Sigmoid colon (tissue), 7 donors: ENCODE data around the gene MAGI2. TPM values are rescaled to one million over a fixed set of nuclear protein-coding genes. Genes with fewer than 3 reads are reported as not detected.

Source experiments
- DNase-seq: peaks from one replicate; pipeline ENCODE4 v3.0.0-alpha.2; 2019
- H3K27ac ChIP-seq, 4 donors: fragments of 200-600 bp; sonication (generic); one replicate each; pipeline ENCODE4 v1.5.1; 2016 to 2019; ENCODE audit warnings: mild to moderate bottlenecking in 1 of 4
- H3K27me3 ChIP-seq, 3 donors: fragments of 200-600 bp; sonication (generic); one replicate each; pipeline ENCODE4 v1.5.1; 2019; ENCODE audit warnings: mild to moderate bottlenecking in 1 of 3
- H3K36me3 ChIP-seq, 4 donors: fragments of 200-600 bp; sonication (generic); one replicate each; pipeline ENCODE4 v1.5.1; 2016 to 2019
- H3K4me1 ChIP-seq, 4 donors: fragments of 200-600 bp; sonication (generic); one replicate each; pipeline ENCODE4 v1.5.1; 2017 to 2019
- H3K4me3 ChIP-seq, 4 donors: fragments of 200-600 bp; sonication (generic); one replicate each; pipeline ENCODE4 v1.5.1; 2017 to 2019; ENCODE audit warnings: mild to moderate bottlenecking in 2 of 4, moderate library complexity in 1 of 4
- H3K9me3 ChIP-seq, 4 donors: fragments of 200-600 bp in 3 of 4; sonication (generic) in 3 of 4; one replicate each; pipeline versions ENCODE4 v1.5.1 to v1.6.1; 2013 to 2019
- CTCF ChIP-seq, 4 experiments: fragments of 450-650 bp in 3 of 4; fragments of 200-600 bp in 1 of 4; IDR thresholded peaks; one replicate each; pipeline ENCODE4 v1.5.1; 2016 to 2019; ENCODE audit warnings: antibody characterized with exemption in 4 of 4, mild to moderate bottlenecking in 3 of 4, moderate library complexity in 2 of 4
- EP300 ChIP-seq, 4 donors: sonication (generic); formaldehyde crosslinking; IDR thresholded peaks; one replicate each; pipeline ENCODE4 v1.6.1; 2017; ENCODE audit warnings: antibody characterized with exemption in 4 of 4
- POLR2A ChIP-seq, 2 donors: fragments of 450-650 bp; IDR thresholded peaks; one replicate each; pipeline ENCODE4 v1.6.1; 2016; ENCODE audit warnings: antibody characterized with exemption in 2 of 2, mild to moderate bottlenecking in 2 of 2, moderate library complexity in 2 of 2
- POLR2AphosphoS5 ChIP-seq, 4 donors: sonication (generic); formaldehyde crosslinking; IDR thresholded peaks; one replicate each; pipeline ENCODE4 v1.6.1; 2017; ENCODE audit warnings: antibody characterized with exemption in 4 of 4
- WGBS, 2 donors: extraction: QIAGEN DNeasy Blood & Tissue Kit; methylation state at CpG; one replicate each; pipeline ENCODE4 v1.1.7; 2013; 5-methylcytosine and 5-hydroxymethylcytosine counted together
- intact Hi-C: fragments of 100-400 bp; cut with DNase I; formaldehyde crosslinking; loops from one replicate; pipeline ENCODE4 v1.15.1; 2023
- polyA plus RNA-seq, 3 donors: library from polyadenylated mRNA; stranded (reverse); fragments of 200-250 nt; gene quantifications; one replicate each; pipeline ENCODE4 v1.2.3, GENCODE V29; 2013
- total RNA-seq, 4 donors: library from RNA; depleted of rRNA; stranded (reverse); fragments of >200 nt; gene quantifications; one replicate each; pipeline ENCODE4 v1.1.0, GENCODE V29; 2016
- donor health status: healthy with polysubstance abuse.
- donor health status: Bipolar disorder and iron deficiency.
- donor health status: healthy.

The MAGI2 gene
- total and polyA plus RNA-seq, 7 donors = 0.69 to 26.9 (median 14.7) TPM

- H3K9me3 ChIP-seq = no peaks in the 10 kb centered on the region
- H3K36me3 ChIP-seq = no peaks in the 10 kb centered on the region
- DNase-seq = no peak
- H3K4me1 ChIP-seq = peaks cover 0 to 17% (median 0%) of the 10 kb centered on the region in 4 donors
- intact Hi-C loops = no loop called here
- H3K4me3 ChIP-seq = no peak overlapping the region
- 16 to 74% methylated on average over 2 of the region's 2 CpGs for WGBS, 2 donors
- TF ChIP-seq EP300 (IDR thresholded peaks at IDR 0.05) = no peak
- no peak for TF ChIP-seq POLR2AphosphoS5 (IDR thresholded peaks at IDR 0.05)
- TF ChIP-seq CTCF (IDR thresholded peaks at IDR 0.05) = no peak
- TF ChIP-seq POLR2A (IDR thresholded peaks at IDR 0.05) = no peak
- no peaks in the 10 kb centered on the region for H3K27me3 ChIP-seq
- H3K27ac ChIP-seq = no peak overlapping the region
These were observed 232.3 kb downstream of the MAGI2 start for GRCh38 chr7:79221211-79221610.

GRCh38 chr7:79217976-79218626, 235.4 kb downstream of the MAGI2 start:
- intact Hi-C loops = no loop called here
- no peak for TF ChIP-seq POLR2A (IDR thresholded peaks at IDR 0.05)
- TF ChIP-seq POLR2AphosphoS5 (IDR thresholded peaks at IDR 0.05) = no peak
- no peak for TF ChIP-seq CTCF (IDR thresholded peaks at IDR 0.05)
- TF ChIP-seq EP300 (IDR thresholded peaks at IDR 0.05) = no peak

GRCh38 chr7:79217468-79217867, 236.0 kb downstream of the MAGI2 start:
- no peaks in the 10 kb centered on the region for H3K36me3 ChIP-seq
- no peak for DNase-seq
- intact Hi-C loops = no loop called here
- H3K27me3 ChIP-seq = no peaks in the 10 kb centered on the region
- H3K27ac ChIP-seq = no peak overlapping the region
- no peaks in the 10 kb centered on the region for H3K9me3 ChIP-seq
- H3K4me1 ChIP-seq = peaks cover 0 to 17% (median 0%) of the 10 kb centered on the region in 4 donors
- TF ChIP-seq POLR2AphosphoS5 (IDR thresholded peaks at IDR 0.05) = no peak
- TF ChIP-seq CTCF (IDR thresholded peaks at IDR 0.05) = no peak
- TF ChIP-seq EP300 (IDR thresholded peaks at IDR 0.05) = no peak
- no peak for TF ChIP-seq POLR2A (IDR thresholded peaks at IDR 0.05)
- H3K4me3 ChIP-seq = no peak overlapping the region

More at GRCh38 chr7:79217976-79218626, 235.4 kb downstream of the MAGI2 start:
- H3K9me3 ChIP-seq = no peaks in the 10 kb centered on the region
- H3K27me3 ChIP-seq = no peaks in the 10 kb centered on the region
- WGBS, 2 donors = 24 to 64% methylated on average over 5 of the region's 5 CpGs
- H3K4me1 ChIP-seq = peaks cover 0 to 17% (median 0%) of the 10 kb centered on the region in 4 donors
- no peak overlapping the region for H3K4me3 ChIP-seq
- H3K36me3 ChIP-seq = no peaks in the 10 kb centered on the region
- DNase-seq = no peak
- no peak overlapping the region for H3K27ac ChIP-seq

GRCh38 chr7:79216236-79216635, 237.2 kb downstream of the MAGI2 start:
- TF ChIP-seq CTCF (IDR thresholded peaks at IDR 0.05) (no peak), POLR2A (IDR thresholded peaks at IDR 0.05) (no peak), EP300 (IDR thresholded peaks at IDR 0.05) (no peak), POLR2AphosphoS5 (IDR thresholded peaks at IDR 0.05) (no peak)
- DNase-seq = no peak
- no peaks in the 10 kb centered on the region for H3K36me3 ChIP-seq
- no peaks in the 10 kb centered on the region for H3K27me3 ChIP-seq
- peaks cover 0 to 17% (median 0%) of the 10 kb centered on the region in 4 donors for H3K4me1 ChIP-seq
- no peak overlapping the region for H3K27ac ChIP-seq
- no peak overlapping the region for H3K4me3 ChIP-seq
- intact Hi-C loops = no loop called here
- WGBS, 2 donors = 91 to 97% methylated on average over 4 of the region's 4 CpGs
- H3K9me3 ChIP-seq = no peaks in the 10 kb centered on the region

- no peak overlapping the region for H3K4me3 ChIP-seq
- DNase-seq = no peak
- H3K9me3 ChIP-seq = no peaks in the 10 kb centered on the region
- H3K4me1 ChIP-seq = peaks cover 0 to under 1% (median 0%) of the 10 kb centered on the region in 4 donors
- TF ChIP-seq POLR2AphosphoS5 (IDR thresholded peaks at IDR 0.05) (no peak), POLR2A (IDR thresholded peaks at IDR 0.05) (no peak), EP300 (IDR thresholded peaks at IDR 0.05) (no peak), CTCF (IDR thresholded peaks at IDR 0.05) (no peak)
- 57 to 67% methylated on average over 1 of the region's 1 CpG for WGBS, 2 donors
- H3K27me3 ChIP-seq = no peaks in the 10 kb centered on the region
- no peaks in the 10 kb centered on the region for H3K36me3 ChIP-seq
- intact Hi-C loops = no loop called here
- H3K27ac ChIP-seq = no peak overlapping the region
These were observed 241.1 kb downstream of the MAGI2 start for GRCh38 chr7:79212334-79212733.
